IMR-90 (cell line): Measurements from ENCODE around the gene UBASH3B. TPM values are rescaled to one million over a fixed set of nuclear protein-coding genes. Genes with fewer than 3 reads are reported as not detected.

Source experiments
- ATAC-seq: fragments of 200-7000 bp; cut with Tn5 transposase; 2 replicates; pipeline ENCODE4 v1.9.1; 2020; ENCODE audit warnings: low read depth, mild to moderate bottlenecking, moderate library complexity
- BruUV-seq: library from RNA; stranded (reverse); fragments of 400-500 nt; replicated peaks from 2 replicates; lab custom pipeline; 2021; lab: Mats Ljungman, UMichigan
- CTCF ChIA-PET: fragments of 300-600 bp; formaldehyde crosslinking; extraction: SDS; loops from one replicate; lab custom pipeline; 2021; ENCODE audit warnings: antibody characterized with exemption; lab: Yijun Ruan, JAX
- POLR2A ChIA-PET: fragments of 300-600 bp; sonication (Branson Sonifier 250); formaldehyde crosslinking; loops from one replicate; lab custom pipeline; 2022; ENCODE audit warnings: antibody characterized with exemption; ENCODE audit not compliant: unreplicated experiment; lab: Charles Lee
- DNase-seq: peaks from one replicate; pipeline ENCODE4 v3.0.0; 2013
- H2AFZ ChIP-seq: replicated peaks from 2 replicates; pipeline ENCODE3; 2013; ENCODE audit warnings: low read length, mild to moderate bottlenecking; ENCODE audit not compliant: poor library complexity
- H2AK5ac ChIP-seq: 2 replicates; pipeline ENCODE4 v1.6.1; 2013; ENCODE audit warnings: low read depth, low read length, inconsistent platforms
- H2AK9ac ChIP-seq: replicated peaks from 2 replicates; pipeline ENCODE3; 2013; ENCODE audit warnings: mild to moderate bottlenecking, low read depth, low read length, moderate library complexity; ENCODE audit not compliant: poor library complexity
- H2BK120ac ChIP-seq: 2 replicates; pipeline ENCODE4 v1.6.1; 2013; ENCODE audit warnings: low read depth, low read length, inconsistent platforms
- H2BK15ac ChIP-seq: 3 replicates; pipeline ENCODE4 v1.6.1; 2013; ENCODE audit warnings: low read depth, low read length, inconsistent platforms
- H2BK20ac ChIP-seq: 2 replicates; pipeline ENCODE4 v1.6.1; 2013; ENCODE audit warnings: low read depth, mild to moderate bottlenecking, inconsistent platforms, low read length, moderate library complexity
- H2BK5ac ChIP-seq: 2 replicates; pipeline ENCODE4 v1.6.1; 2013; ENCODE audit warnings: mild to moderate bottlenecking, low read depth, low read length, inconsistent platforms; ENCODE audit not compliant: poor library complexity, severe bottlenecking
- H3K14ac ChIP-seq: replicated peaks from 2 replicates; pipeline ENCODE4 v1.6.1; 2013; ENCODE audit warnings: low read depth, low read length, inconsistent platforms
- H3K18ac ChIP-seq: 2 replicates; pipeline ENCODE4 v1.6.1; 2013; ENCODE audit warnings: low read depth, low read length, control low read depth
- H3K23ac ChIP-seq: 2 replicates; pipeline ENCODE4 v1.6.1; 2013; ENCODE audit warnings: low read depth, low read length, inconsistent platforms
- H3K27ac ChIP-seq: 2 replicates; pipeline ENCODE4 v1.5.1; 2013; ENCODE audit warnings: mild to moderate bottlenecking, control low read depth, low read length; ENCODE audit not compliant: insufficient read depth
- H3K27me3 ChIP-seq: 2 replicates; pipeline ENCODE4 v1.6.1; 2013; ENCODE audit warnings: low read length; ENCODE audit not compliant: control insufficient read depth, insufficient read depth
- H3K36me3 ChIP-seq: 2 replicates; pipeline ENCODE4 v1.6.1; 2013; ENCODE audit warnings: low read length, mixed read lengths; ENCODE audit not compliant: control insufficient read depth, insufficient read depth
- H3K4ac ChIP-seq: 2 replicates; pipeline ENCODE4 v1.6.1; 2013; ENCODE audit warnings: low read depth, low read length, inconsistent platforms
- H3K4me1 ChIP-seq: 2 replicates; pipeline ENCODE4 v1.6.1; 2013; ENCODE audit warnings: low read length, mixed read lengths; ENCODE audit not compliant: control insufficient read depth, insufficient read depth
- H3K4me2 ChIP-seq: 2 replicates; pipeline ENCODE4 v1.6.1; 2013; ENCODE audit warnings: low read depth, mild to moderate bottlenecking, control low read depth, low read length, moderate library complexity
- H3K4me3 ChIP-seq: 2 replicates; pipeline ENCODE4 v1.5.1; 2013; ENCODE audit warnings: low read depth, mild to moderate bottlenecking, control low read depth, low read length, moderate library complexity; ENCODE audit not compliant: insufficient read depth
- H3K56ac ChIP-seq: 2 replicates; pipeline ENCODE4 v1.6.1; 2013; ENCODE audit warnings: low read length, inconsistent platforms; ENCODE audit not compliant: insufficient read depth; ENCODE audit errors: extremely low read depth
- H3K79me1 ChIP-seq, 2 experiments: 2 replicates each; pipeline ENCODE4 v1.6.1; 2013; ENCODE audit warnings: low read length in 2 of 2, inconsistent platforms in 1 of 2, low read depth in 1 of 2
- H3K9ac ChIP-seq: 2 replicates; pipeline ENCODE4 v1.6.1; 2013; ENCODE audit warnings: low read depth, low read length, control low read depth
- H3K9me1 ChIP-seq: 2 replicates; pipeline ENCODE4 v1.6.1; 2013; ENCODE audit warnings: low read length, inconsistent platforms; ENCODE audit not compliant: insufficient read depth
- H3K9me3 ChIP-seq: 2 replicates; pipeline ENCODE4 v1.6.1; 2013; ENCODE audit warnings: low read length; ENCODE audit not compliant: control insufficient read depth, insufficient read depth
- H4K20me1 ChIP-seq: 2 replicates; pipeline ENCODE4 v1.6.1; 2013; ENCODE audit warnings: low read length, inconsistent platforms; ENCODE audit not compliant: insufficient read depth
- H4K5ac ChIP-seq: 2 replicates; pipeline ENCODE4 v1.6.1; 2013; ENCODE audit warnings: mild to moderate bottlenecking, low read depth, low read length, control low read depth
- H4K8ac ChIP-seq, 2 experiments: 2 replicates each; pipeline ENCODE4 v1.6.1; 2013; ENCODE audit warnings: low read depth in 2 of 2, low read length in 2 of 2, control low read depth in 1 of 2, inconsistent platforms in 1 of 2
- H4K91ac ChIP-seq: 2 replicates; pipeline ENCODE4 v1.6.1; 2013; ENCODE audit warnings: low read depth, low read length, inconsistent platforms; ENCODE audit not compliant: insufficient read depth
- BHLHE40 ChIP-seq: fragments of 150-350 bp; IDR thresholded peaks from 2 replicates; pipeline ENCODE4 v1.6.1; 2016; ENCODE audit warnings: mild to moderate bottlenecking, low read depth, low read length
- CEBPB ChIP-seq: IDR thresholded peaks from 2 replicates; pipeline ENCODE4 v1.6.1; 2012; ENCODE audit warnings: low read depth, low read length, improper control_type of control experiment
- CHD1 ChIP-seq: IDR thresholded peaks from 2 replicates; pipeline ENCODE4 v1.6.1; 2012; ENCODE audit warnings: low read depth, low read length, improper control_type of control experiment
- ELK1 ChIP-seq: fragments of 150-350 bp; IDR thresholded peaks from 2 replicates; pipeline ENCODE4 v1.6.1; 2016; ENCODE audit warnings: low read depth, mild to moderate bottlenecking, low read length, moderate library complexity, borderline replicate concordance
- MAFK ChIP-seq: IDR thresholded peaks from 2 replicates; pipeline ENCODE4 v1.6.1; 2012; ENCODE audit warnings: low read depth, low read length, improper control_type of control experiment
- MXI1 ChIP-seq: IDR thresholded peaks from 2 replicates; pipeline ENCODE4 v1.6.1; 2012; ENCODE audit warnings: low read depth, mild to moderate bottlenecking, low read length, moderate library complexity, borderline replicate concordance
- NFE2L2 ChIP-seq: fragments of 150-350 bp; IDR thresholded peaks from 2 replicates; pipeline ENCODE4 v1.6.1; 2016; ENCODE audit warnings: low read depth, mild to moderate bottlenecking, low read length
- POLR2A ChIP-seq: IDR thresholded peaks from 2 replicates; pipeline ENCODE4 v1.6.1; 2012; ENCODE audit warnings: mild to moderate bottlenecking, low read depth, low read length
- RAD21 ChIP-seq: IDR thresholded peaks from 2 replicates; pipeline ENCODE4 v1.6.1; 2012; ENCODE audit warnings: low read length, improper control_type of control experiment
- RCOR1 ChIP-seq: IDR thresholded peaks from 2 replicates; pipeline ENCODE4 v1.6.1; 2012; ENCODE audit warnings: mild to moderate bottlenecking, low read length, improper control_type of control experiment; ENCODE audit not compliant: insufficient replicate concordance
- RFX5 ChIP-seq: IDR thresholded peaks from 2 replicates; pipeline ENCODE4 v1.8.0; 2012; ENCODE audit warnings: low read depth, mild to moderate bottlenecking, low read length, moderate library complexity
- SMC3 ChIP-seq: fragments of 150-350 bp; IDR thresholded peaks from 2 replicates; pipeline ENCODE4 v1.6.1; 2016; ENCODE audit warnings: low read depth, mild to moderate bottlenecking, antibody characterized with exemption, low read length, moderate library complexity
- USF2 ChIP-seq: fragments of 150-350 bp; IDR thresholded peaks from 2 replicates; pipeline ENCODE4 v1.6.1; 2017; ENCODE audit warnings: mild to moderate bottlenecking, antibody characterized with exemption, low read length, low read depth
- WGBS, 2 experiments: methylation state at CpG; one replicate each; pipeline versions ENCODE4 v1.1.5 to v1.1.7; 2013; ENCODE audit warnings: missing lambda C conversion rate in 2 of 2; ENCODE audit not compliant: insufficient read length in 1 of 2; ENCODE audit errors: extremely low coverage in 2 of 2; 5-methylcytosine and 5-hydroxymethylcytosine counted together
- dilution Hi-C: fragments of 300-500 bp; cut with HindIII; formaldehyde crosslinking; loops from one replicate; pipeline ENCODE4 v1.14.3; 2018; ENCODE audit warnings: low sequenced_read_pairs; ENCODE audit not compliant: unreplicated experiment
- in situ Hi-C: fragments of 300-500 bp; cut with MboI; formaldehyde crosslinking; loops from 3 replicates; pipeline ENCODE4 v1.14.3; 2019; ENCODE audit warnings: low sequenced_read_pairs, inconsistent platforms, mixed read lengths
- intact Hi-C: fragments of 100-400 bp; cut with micrococcal nuclease; formaldehyde crosslinking; loops from 2 replicates; pipeline ENCODE4 v1.10.0; 2022
- polyA plus RNA-seq, 3 experiments: library from polyadenylated mRNA; depleted of rRNA; stranded (reverse); fragments of >200 nt; gene quantifications; 2 replicates each; pipeline ENCODE4 v1.2.3, GENCODE V29; 2012; ENCODE audit warnings: low replicate concordance in 1 of 3
- total RNA-seq: library from RNA; depleted of rRNA; stranded (reverse); fragments of >200 nt; gene quantifications from 2 replicates; pipeline ENCODE4 v1.2.3, GENCODE V29; 2012

Gene UBASH3B
- total and polyA plus RNA-seq, 2 of the 4 experiments (the other 2 are of a cell fraction) = 27.2 to 48.0 TPM

- TF ChIP-seq CEBPB = peak; percentile 25; the same call in 1 of the 2 replicates
Observed at GRCh38 chr11:122749005-122749687, 93.6 kb downstream of the UBASH3B start (continued).

GRCh38 chr11:122750049-122750448 is 94.5 kb downstream of the UBASH3B start:
- H3K9me1 ChIP-seq = peaks cover 47% of the 10 kb centered on the region
- dilution Hi-C loops (no loop called here), in situ Hi-C loops (no loop called here), intact Hi-C loops (no loop called here)
- H3K4me2 ChIP-seq = no peak overlapping the region
- H2BK20ac ChIP-seq = 0 out of 2 replicates have a peak overlapping the region, but pooled peaks have one; percentile 28
- no peaks in the 10 kb centered on the region for H3K36me3 ChIP-seq
- 0 out of 2 replicates have a peak overlapping the region, but pooled peaks have one; percentile 16 for H2AK5ac ChIP-seq
- no peak for ATAC-seq
- no peak overlapping the region for H2BK120ac ChIP-seq
- ChIA-PET CTCF (interaction anchor here (1.8 kb wide), 1 partner anchor 32 kb away, joined by 11 read pairs; no protein-coding TSS in a partner anchor), POLR2A (no interaction called here)
- no peak overlapping the region for H3K18ac ChIP-seq
- no peak overlapping the region for H3K23ac ChIP-seq
- H3K9ac ChIP-seq = no peak overlapping the region
- no peak overlapping the region for H2AK9ac ChIP-seq
- peaks cover 30 to 91% of the 10 kb centered on the region in 2 experiments for H3K79me1 ChIP-seq
- H4K8ac ChIP-seq = no peak overlapping the region
- WGBS, 2 experiments = no CpG with 5 or more reads among the region's 5 CpGs
- H3K4me1 ChIP-seq = peaks cover 16% of the 10 kb centered on the region
- H3K27me3 ChIP-seq = no peaks in the 10 kb centered on the region
- no peak overlapping the region for H3K56ac ChIP-seq
- no peaks in the 10 kb centered on the region for H3K9me3 ChIP-seq
- no peak overlapping the region for H4K91ac ChIP-seq
- no peak overlapping the region for H2AFZ ChIP-seq
- H3K27ac ChIP-seq = no peak overlapping the region
- H3K4me3 ChIP-seq = no peak overlapping the region
- H3K14ac ChIP-seq = no peak overlapping the region
- DNase-seq = no peak
- H4K20me1 ChIP-seq = peaks cover 18% of the 10 kb centered on the region
- no TSS peak for BruUV-seq
- no peak overlapping the region for H2BK5ac ChIP-seq
- H4K5ac ChIP-seq = no peak overlapping the region
- peak overlapping the region; percentile 47 for H3K4ac ChIP-seq
- H2BK15ac ChIP-seq = no peak overlapping the region
- TF ChIP-seq ELK1 (no peak), CHD1 (no peak), RFX5 (no peak), RCOR1 (no peak), CEBPB (no peak), POLR2A (no peak), NFE2L2 (no peak), MXI1 (no peak), BHLHE40 (no peak), SMC3 (no peak), RAD21 (no peak), MAFK (no peak), USF2 (no peak)
